ENCODE data around the gene PTGFR.

PTGFR gene

DNA sequence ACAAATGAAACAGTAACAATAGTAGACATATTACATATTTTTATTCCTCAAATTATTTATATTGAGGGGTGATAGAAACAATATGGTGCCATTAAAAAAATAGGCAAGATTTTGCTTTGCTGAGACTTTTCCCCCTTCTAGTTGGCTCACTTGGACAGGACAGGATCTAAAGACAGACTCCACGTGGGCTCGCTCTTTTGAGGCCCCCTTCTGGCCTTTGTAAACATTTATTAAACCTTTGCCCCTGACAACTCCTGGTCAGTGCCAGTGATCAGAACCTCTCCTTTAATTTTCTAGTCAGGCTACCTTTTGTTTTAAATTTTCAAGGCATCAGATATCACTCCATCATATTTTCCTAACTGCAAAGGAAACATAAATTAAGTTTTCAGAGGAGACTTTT is 79.8 kb downstream of the PTGFR start:
- Mint-ChIP-seq H3K36me3 (ENCODE audit: low read depth) (no peaks in the 10 kb centered on the region), H3K4me1 (no peaks in the 10 kb centered on the region), H3K27me3 (ENCODE audit: low read depth) (no peaks in the 10 kb centered on the region), H3K4me3 (no peak overlapping the region), H3K9me3 (no peaks in the 10 kb centered on the region), H3K27ac (no peak overlapping the region)
- TF ChIP-seq, protein P1, sequence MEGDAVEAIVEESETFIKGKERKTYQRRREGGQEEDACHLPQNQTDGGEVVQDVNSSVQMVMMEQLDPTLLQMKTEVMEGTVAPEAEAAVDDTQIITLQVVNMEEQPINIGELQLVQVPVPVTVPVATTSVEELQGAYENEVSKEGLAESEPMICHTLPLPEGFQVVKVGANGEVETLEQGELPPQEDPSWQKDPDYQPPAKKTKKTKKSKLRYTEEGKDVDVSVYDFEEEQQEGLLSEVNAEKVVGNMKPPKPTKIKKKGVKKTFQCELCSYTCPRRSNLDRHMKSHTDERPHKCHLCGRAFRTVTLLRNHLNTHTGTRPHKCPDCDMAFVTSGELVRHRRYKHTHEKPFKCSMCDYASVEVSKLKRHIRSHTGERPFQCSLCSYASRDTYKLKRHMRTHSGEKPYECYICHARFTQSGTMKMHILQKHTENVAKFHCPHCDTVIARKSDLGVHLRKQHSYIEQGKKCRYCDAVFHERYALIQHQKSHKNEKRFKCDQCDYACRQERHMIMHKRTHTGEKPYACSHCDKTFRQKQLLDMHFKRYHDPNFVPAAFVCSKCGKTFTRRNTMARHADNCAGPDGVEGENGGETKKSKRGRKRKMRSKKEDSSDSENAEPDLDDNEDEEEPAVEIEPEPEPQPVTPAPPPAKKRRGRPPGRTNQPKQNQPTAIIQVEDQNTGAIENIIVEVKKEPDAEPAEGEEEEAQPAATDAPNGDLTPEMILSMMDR (IDR thresholded peaks at IDR 0.05; ENCODE audit: unreplicated experiment in 3 of 3) = no peak

DNA sequence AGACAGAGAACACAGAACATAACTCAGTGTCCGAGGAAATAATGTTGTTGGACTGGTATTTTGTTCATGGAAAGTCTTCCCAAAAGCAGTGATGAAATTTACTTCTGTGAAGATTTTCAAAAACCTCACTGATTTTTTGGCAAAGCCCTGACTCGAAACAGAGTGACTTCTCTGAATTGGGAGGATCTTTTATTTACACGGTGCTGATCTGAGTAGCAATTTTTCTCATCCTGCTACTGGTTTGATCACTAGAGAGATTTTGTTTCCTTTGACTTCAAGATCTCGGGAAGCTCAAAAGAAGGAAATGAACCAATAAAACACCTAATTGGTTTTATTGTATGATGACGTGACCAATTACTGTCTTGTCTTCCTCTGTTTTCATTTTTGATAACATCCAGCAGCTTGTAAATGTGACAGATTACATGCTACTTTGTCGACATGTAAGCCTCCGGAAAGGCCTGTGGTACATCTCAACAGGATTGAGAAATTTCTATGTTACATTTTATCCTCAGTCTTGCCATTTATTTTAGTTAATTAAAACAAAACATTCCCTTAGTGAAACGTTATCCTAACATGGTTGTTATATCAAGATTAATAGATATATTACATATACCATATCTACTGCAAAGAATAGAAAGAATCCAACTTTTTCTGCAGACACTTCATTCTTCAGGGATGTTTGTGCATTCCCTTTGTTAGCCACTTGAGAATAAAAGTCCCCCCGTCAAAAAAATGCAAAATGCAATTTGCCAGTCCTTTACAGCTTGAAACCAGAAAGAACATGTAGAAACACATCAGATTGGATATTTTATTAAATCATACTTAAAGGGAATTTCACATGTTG is 86.7 kb downstream of the PTGFR start:
- H3K27me3 Mint-ChIP-seq (ENCODE audit: low read depth) = no peaks in the 10 kb centered on the region
- H3K9me3 Mint-ChIP-seq = no peaks in the 10 kb centered on the region
- no peaks in the 10 kb centered on the region for H3K36me3 Mint-ChIP-seq (ENCODE audit: low read depth)
- TF ChIP-seq, protein P1 (IDR thresholded peaks at IDR 0.05; ENCODE audit: unreplicated experiment in 3 of 3) = no peak
- no peak overlapping the region for H3K27ac Mint-ChIP-seq
- no peaks in the 10 kb centered on the region for H3K4me1 Mint-ChIP-seq
- no peak overlapping the region for H3K4me3 Mint-ChIP-seq

DNA sequence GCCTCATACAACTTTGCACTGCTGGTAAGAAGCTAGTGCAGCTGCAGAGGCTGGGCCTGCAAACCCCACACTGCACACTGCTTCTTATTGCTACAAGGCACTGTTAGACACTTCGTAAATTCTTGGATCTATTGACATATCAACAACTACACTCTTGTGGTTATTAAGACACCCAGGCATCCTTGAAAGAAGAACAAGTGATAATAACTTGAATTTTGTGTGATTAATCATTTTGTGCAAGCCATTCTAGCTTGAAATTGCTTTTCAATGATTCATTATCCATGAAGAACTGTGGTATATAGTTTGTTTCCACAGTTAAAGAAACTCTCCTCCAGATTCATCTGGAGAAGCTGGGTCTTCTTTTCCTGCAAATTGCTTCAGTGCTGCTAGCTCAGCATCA is 95.8 kb downstream of the PTGFR start:
- no peak overlapping the region for H3K27ac Mint-ChIP-seq
- TF ChIP-seq, protein P1 (IDR thresholded peaks at IDR 0.05; ENCODE audit: unreplicated experiment in 3 of 3) = no peak
- no peak overlapping the region for H3K4me3 Mint-ChIP-seq
- H3K36me3 Mint-ChIP-seq (ENCODE audit: low read depth) = no peaks in the 10 kb centered on the region
- no peaks in the 10 kb centered on the region for H3K9me3 Mint-ChIP-seq
- no peaks in the 10 kb centered on the region for H3K27me3 Mint-ChIP-seq (ENCODE audit: low read depth)
- H3K4me1 Mint-ChIP-seq = peaks cover 6% of the 10 kb centered on the region

DNA sequence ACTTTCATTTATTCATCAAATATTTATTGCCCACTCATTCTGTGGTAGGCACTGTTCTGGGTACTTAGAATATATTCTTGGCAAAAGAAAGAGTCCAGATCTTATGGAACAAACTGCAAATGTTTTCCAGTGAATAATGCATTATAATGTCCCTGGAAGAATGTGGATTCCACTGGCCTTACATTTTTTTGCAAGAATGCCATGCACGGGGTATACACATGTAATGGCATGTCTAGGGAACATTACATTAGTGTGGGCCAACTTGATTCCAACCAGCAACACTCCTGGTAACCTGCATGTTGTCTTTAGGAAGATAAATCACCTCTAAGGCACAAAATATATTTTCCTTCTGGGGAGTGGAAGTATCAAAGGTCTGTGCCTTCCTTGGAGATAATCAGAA is 96.4 kb downstream of the PTGFR start:
- Mint-ChIP-seq H3K27ac (no peak overlapping the region), H3K36me3 (ENCODE audit: low read depth) (no peaks in the 10 kb centered on the region), H3K4me1 (peaks cover 6% of the 10 kb centered on the region), H3K9me3 (no peaks in the 10 kb centered on the region), H3K4me3 (no peak overlapping the region), H3K27me3 (ENCODE audit: low read depth) (no peaks in the 10 kb centered on the region)
- TF ChIP-seq, protein P1 (IDR thresholded peaks at IDR 0.05; ENCODE audit: unreplicated experiment in 3 of 3) = no peak
